Panc1 (cell line): ENCODE data around the gene FOXP4. TPM values are rescaled to one million over a fixed set of nuclear protein-coding genes. Genes with fewer than 3 reads are reported as not detected.

Experiments used
- microRNA-seq: library from miRNA; unstranded; fragments of <30 nt; microRNA quantifications from one replicate; pipeline ENCODE4 v1.1.0, GENCODE V29; 2020; ENCODE audit not compliant: unreplicated experiment
- total RNA-seq: library from RNA; stranded (reverse); gene quantifications from one replicate; pipeline ENCODE4 v1.2.1, GENCODE V29; 2021; ENCODE audit not compliant: unreplicated experiment

Gene FOXP4
- total RNA-seq, 1 experiment from 2014 or later: 30.4 TPM

Small RNA genes lying within 50 kb of the gene (microRNA-seq; reads per million reads assigned to microRNA genes)
- gene MIR4641: not detected

Other genes with a start within 250 kb of the FOXP4 start
- not detected for gene NCR2, start 210.8 kb upstream of the FOXP4 start, total RNA-seq
- gene MDFI, start 92.1 kb downstream of the FOXP4 start, total RNA-seq: 0.54 TPM
- 13.3 TPM for gene TFEB, start 189.2 kb downstream of the FOXP4 start, total RNA-seq
- 0.18 TPM for gene PGC, start 201.0 kb downstream of the FOXP4 start, total RNA-seq
- 3.0 TPM for gene FRS3, start 233.5 kb downstream of the FOXP4 start, total RNA-seq
- 1.6 TPM for gene PRICKLE4, start 234.4 kb downstream of the FOXP4 start, total RNA-seq
- gene TOMM6, start 241.3 kb downstream of the FOXP4 start, total RNA-seq: 234 TPM